ENCODE data around the gene GSC2.

Gene GSC2

GRCh38 chr22:19149991-19150390 lies at the start of gene GSC2:
GSC2 (minus strand) TSS chr22:19150292; CDS start chr22:19150283, 9 bp downstream.
- peak within 1 kb of the TSS; percentile 40 for H3K4me3 ChIP-seq (ENCODE audit: insufficient read length, low read depth)
- H3K36me3 ChIP-seq (ENCODE audit: insufficient read depth, insufficient read length, low read length), result no peaks in the 10 kb centered on the region
- TF ChIP-seq YY1 (IDR thresholded peaks at IDR 0.05; ENCODE audit: insufficient read depth, insufficient read length) (no peak), SUZ12 (IDR thresholded peaks at IDR 0.05; ENCODE audit: extremely low read depth, insufficient read depth, insufficient read length) (no peak), ZNF274 (IDR thresholded peaks at IDR 0.05; ENCODE audit: low read depth, low read length) (no peak)
- peak within 1 kb of the TSS; percentile 64 for H3K9ac ChIP-seq (ENCODE audit: insufficient read length, low read depth)
- no peak for DNase-seq (ENCODE audit: low read depth, low spot score)
- H3K27me3 ChIP-seq (ENCODE audit: insufficient read depth, insufficient read length), result peaks cover 59% of the 10 kb centered on the region
- H3K9me3 ChIP-seq (ENCODE audit: insufficient read depth, low read length), result no peaks in the 10 kb centered on the region
- H3K4me1 ChIP-seq (ENCODE audit: insufficient read depth, insufficient read length), result peaks cover 4% of the 10 kb centered on the region

- Histone ChIP-seq H3K9ac (ENCODE audit: insufficient read length, low read depth) (no peak overlapping the region), H3K4me1 (ENCODE audit: insufficient read depth, insufficient read length) (no peaks in the 10 kb centered on the region), H3K27me3 (ENCODE audit: insufficient read depth, insufficient read length) (no peaks in the 10 kb centered on the region), H3K9me3 (ENCODE audit: insufficient read depth, low read length) (no peaks in the 10 kb centered on the region), H3K4me3 (ENCODE audit: insufficient read length, low read depth) (no peak overlapping the region), H3K36me3 (ENCODE audit: insufficient read depth, insufficient read length, low read length) (peaks cover 29% of the 10 kb centered on the region)
- no peak for DNase-seq (ENCODE audit: low read depth, low spot score)
- TF ChIP-seq ZNF274 (IDR thresholded peaks at IDR 0.05; ENCODE audit: low read depth, low read length) (no peak), SUZ12 (IDR thresholded peaks at IDR 0.05; ENCODE audit: extremely low read depth, insufficient read depth, insufficient read length) (no peak), YY1 (IDR thresholded peaks at IDR 0.05; ENCODE audit: insufficient read depth, insufficient read length) (no peak)
Observed at GRCh38 chr22:19199479-19199878, 49.4 kb upstream of the GSC2 start.

- Histone ChIP-seq H3K36me3 (ENCODE audit: insufficient read depth, insufficient read length, low read length) (peaks cover 36% of the 10 kb centered on the region), H3K27me3 (ENCODE audit: insufficient read depth, insufficient read length) (no peaks in the 10 kb centered on the region), H3K4me1 (ENCODE audit: insufficient read depth, insufficient read length) (no peaks in the 10 kb centered on the region), H3K9ac (ENCODE audit: insufficient read length, low read depth) (no peak overlapping the region), H3K4me3 (ENCODE audit: insufficient read length, low read depth) (no peak overlapping the region), H3K9me3 (ENCODE audit: insufficient read depth, low read length) (no peaks in the 10 kb centered on the region; the same call in 1 of the 2 replicates)
- DNase-seq (ENCODE audit: low read depth, low spot score), result no peak
- TF ChIP-seq ZNF274 (IDR thresholded peaks at IDR 0.05; ENCODE audit: low read depth, low read length) (no peak), YY1 (IDR thresholded peaks at IDR 0.05; ENCODE audit: insufficient read depth, insufficient read length) (no peak), SUZ12 (IDR thresholded peaks at IDR 0.05; ENCODE audit: extremely low read depth, insufficient read depth, insufficient read length) (no peak)
Observed at GRCh38 chr22:19197997-19198865, 48.1 kb upstream of the GSC2 start.

GRCh38 chr22:19196841-19197612 lies 46.9 kb upstream of the GSC2 start:
- no peak overlapping the region for H3K9ac ChIP-seq (ENCODE audit: insufficient read length, low read depth)
- no peak for TF ChIP-seq SUZ12 (IDR thresholded peaks at IDR 0.05; ENCODE audit: extremely low read depth, insufficient read depth, insufficient read length)
- TF ChIP-seq ZNF274 (IDR thresholded peaks at IDR 0.05; ENCODE audit: low read depth, low read length), result no peak
- TF ChIP-seq YY1 (IDR thresholded peaks at IDR 0.05; ENCODE audit: insufficient read depth, insufficient read length), result no peak
- no peaks in the 10 kb centered on the region for H3K27me3 ChIP-seq (ENCODE audit: insufficient read depth, insufficient read length)
- DNase-seq (ENCODE audit: low read depth, low spot score), result no peak
- no peaks in the 10 kb centered on the region; the same call in 1 of the 2 replicates for H3K9me3 ChIP-seq (ENCODE audit: insufficient read depth, low read length)
- H3K4me1 ChIP-seq (ENCODE audit: insufficient read depth, insufficient read length), result no peaks in the 10 kb centered on the region
- H3K36me3 ChIP-seq (ENCODE audit: insufficient read depth, insufficient read length, low read length), result peaks cover 41% of the 10 kb centered on the region
- no peak overlapping the region for H3K4me3 ChIP-seq (ENCODE audit: insufficient read length, low read depth)

GRCh38 chr22:19195796-19196731 lies 46.0 kb upstream of the GSC2 start:
- DNase-seq (ENCODE audit: low read depth, low spot score), result no peak
- Histone ChIP-seq H3K9ac (ENCODE audit: insufficient read length, low read depth) (no peak overlapping the region), H3K4me3 (ENCODE audit: insufficient read length, low read depth) (no peak overlapping the region), H3K9me3 (ENCODE audit: insufficient read depth, low read length) (no peaks in the 10 kb centered on the region; the same call in 1 of the 2 replicates), H3K36me3 (ENCODE audit: insufficient read depth, insufficient read length, low read length) (peaks cover 39% of the 10 kb centered on the region), H3K27me3 (ENCODE audit: insufficient read depth, insufficient read length) (no peaks in the 10 kb centered on the region), H3K4me1 (ENCODE audit: insufficient read depth, insufficient read length) (no peaks in the 10 kb centered on the region)
- TF ChIP-seq YY1 (IDR thresholded peaks at IDR 0.05; ENCODE audit: insufficient read depth, insufficient read length) (no peak), SUZ12 (IDR thresholded peaks at IDR 0.05; ENCODE audit: extremely low read depth, insufficient read depth, insufficient read length) (no peak), ZNF274 (IDR thresholded peaks at IDR 0.05; ENCODE audit: low read depth, low read length) (no peak)

- TF ChIP-seq ZNF274 (IDR thresholded peaks at IDR 0.05; ENCODE audit: low read depth, low read length), result no peak
- Histone ChIP-seq H3K9me3 (ENCODE audit: insufficient read depth, low read length) (no peaks in the 10 kb centered on the region; the same call in 1 of the 2 replicates), H3K9ac (ENCODE audit: insufficient read length, low read depth) (no peak overlapping the region), H3K27me3 (ENCODE audit: insufficient read depth, insufficient read length) (no peaks in the 10 kb centered on the region), H3K4me1 (ENCODE audit: insufficient read depth, insufficient read length) (no peaks in the 10 kb centered on the region), H3K4me3 (ENCODE audit: insufficient read length, low read depth) (no peak overlapping the region), H3K36me3 (ENCODE audit: insufficient read depth, insufficient read length, low read length) (peaks cover 38% of the 10 kb centered on the region)
- no peak for DNase-seq (ENCODE audit: low read depth, low spot score)
Observed at GRCh38 chr22:19194766-19195536, 44.9 kb upstream of the GSC2 start.

Measured in NT2/D1 (cell line).